Colonic mucosa (tissue), 4 donors: ENCODE data around the gene CXADR. TPM values are rescaled to one million over a fixed set of nuclear protein-coding genes. Genes with fewer than 3 reads are reported as not detected.

Experiments
- DNase-seq: peaks from one replicate; pipeline ENCODE4 v3.0.0-alpha.2; 2020
- H3K27ac ChIP-seq: fragments of 200-600 bp; one replicate; pipeline ENCODE4 v1.8.0; 2021
- H3K27me3 ChIP-seq: fragments of 200-600 bp; one replicate; pipeline ENCODE4 v1.8.0; 2021
- H3K36me3 ChIP-seq: fragments of 200-600 bp; one replicate; pipeline ENCODE4 v1.8.0; 2021
- H3K4me1 ChIP-seq: fragments of 200-600 bp; one replicate; pipeline ENCODE4 v1.8.0; 2021; ENCODE audit warnings: mild to moderate bottlenecking
- H3K4me3 ChIP-seq: fragments of 200-600 bp; one replicate; pipeline ENCODE4 v1.8.0; 2021
- H3K9ac ChIP-seq, 2 donors: one replicate each; pipeline ENCODE4 v1.7.0; 2013; ENCODE audit warnings: control low read depth in 2 of 2, low read depth in 2 of 2, low read length in 2 of 2
- H3K9me3 ChIP-seq: fragments of 200-600 bp; one replicate; pipeline ENCODE4 v1.8.0; 2021
- intact Hi-C: fragments of 100-400 bp; cut with DNase I; formaldehyde crosslinking; loops from one replicate; pipeline ENCODE4 v1.14.1; 2022
- total RNA-seq, 2 donors: library from RNA; stranded (reverse); fragmentation: NEBNext Ultra II Directional in 1 of 2; extraction: Animal tissue kit (Norgen Biotek cat#: 25700) in 1 of 2; gene quantifications; one replicate each; pipeline ENCODE4 v1.2.1, GENCODE V29; 2021
- TF ChIP-seq, protein P1 (sequence below): fragments of 200-600 bp; IDR thresholded peaks from one replicate; pipeline ENCODE4 v1.8.0; 2022; ENCODE audit warnings: antibody characterized with exemption, mild to moderate bottlenecking
- donor health status: healthy.
- donor health status: DM: no; HTN: no; CAD: no.
- donor health status: DM: no; HTN: no; CAD: no.

Gene CXADR
- total RNA-seq, 2 donors from 2014 or later, result 41.4 to 93.9 TPM

DNA sequence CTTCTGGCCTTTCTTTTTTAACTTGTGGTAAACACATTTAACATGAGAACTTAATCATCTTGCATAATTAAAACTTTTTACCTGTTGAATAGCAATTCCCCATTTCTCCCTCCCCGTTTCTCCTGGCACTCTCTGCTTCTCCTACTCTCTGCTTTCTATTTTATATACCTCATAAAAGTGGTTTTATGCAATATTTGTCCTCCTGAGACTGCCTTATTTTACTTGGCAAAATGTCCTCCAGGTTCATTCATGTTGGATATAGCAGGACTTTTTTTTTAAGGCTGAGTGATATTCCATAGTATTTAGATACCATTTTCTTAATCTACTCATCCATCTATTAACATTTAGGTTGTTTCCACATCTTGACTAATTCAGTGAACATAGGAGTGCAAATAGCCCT is 64.9 kb downstream of the CXADR start:
- intact Hi-C loops, result no loop called here
- Histone ChIP-seq H3K9me3 (no peaks in the 10 kb centered on the region), H3K27ac (no peak overlapping the region), H3K9ac (no peak overlapping the region), H3K36me3 (no peaks in the 10 kb centered on the region), H3K4me1 (no peaks in the 10 kb centered on the region), H3K4me3 (no peak overlapping the region), H3K27me3 (no peaks in the 10 kb centered on the region)
- DNase-seq, result no peak
- TF ChIP-seq, protein P1, sequence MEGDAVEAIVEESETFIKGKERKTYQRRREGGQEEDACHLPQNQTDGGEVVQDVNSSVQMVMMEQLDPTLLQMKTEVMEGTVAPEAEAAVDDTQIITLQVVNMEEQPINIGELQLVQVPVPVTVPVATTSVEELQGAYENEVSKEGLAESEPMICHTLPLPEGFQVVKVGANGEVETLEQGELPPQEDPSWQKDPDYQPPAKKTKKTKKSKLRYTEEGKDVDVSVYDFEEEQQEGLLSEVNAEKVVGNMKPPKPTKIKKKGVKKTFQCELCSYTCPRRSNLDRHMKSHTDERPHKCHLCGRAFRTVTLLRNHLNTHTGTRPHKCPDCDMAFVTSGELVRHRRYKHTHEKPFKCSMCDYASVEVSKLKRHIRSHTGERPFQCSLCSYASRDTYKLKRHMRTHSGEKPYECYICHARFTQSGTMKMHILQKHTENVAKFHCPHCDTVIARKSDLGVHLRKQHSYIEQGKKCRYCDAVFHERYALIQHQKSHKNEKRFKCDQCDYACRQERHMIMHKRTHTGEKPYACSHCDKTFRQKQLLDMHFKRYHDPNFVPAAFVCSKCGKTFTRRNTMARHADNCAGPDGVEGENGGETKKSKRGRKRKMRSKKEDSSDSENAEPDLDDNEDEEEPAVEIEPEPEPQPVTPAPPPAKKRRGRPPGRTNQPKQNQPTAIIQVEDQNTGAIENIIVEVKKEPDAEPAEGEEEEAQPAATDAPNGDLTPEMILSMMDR, result no peak

DNA sequence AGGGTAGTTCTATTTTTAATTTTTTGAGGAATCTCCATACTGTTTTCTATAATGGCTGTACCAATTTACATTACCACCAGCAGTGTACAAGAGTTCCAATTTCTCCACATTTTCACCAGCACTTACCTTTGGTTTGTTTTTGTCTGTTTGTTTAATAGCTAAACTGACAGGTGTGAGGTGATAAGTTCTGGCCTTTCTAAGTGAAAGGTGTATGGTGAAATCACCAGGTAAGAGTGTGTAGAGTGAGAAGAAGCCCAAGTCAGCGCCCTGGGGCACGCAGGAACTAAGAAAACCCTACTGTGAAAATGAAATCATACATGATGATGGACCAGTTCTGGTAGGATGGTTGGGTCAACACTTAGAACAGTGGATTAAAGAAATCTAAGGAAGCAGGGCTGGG is 65.3 kb downstream of the CXADR start:
- Histone ChIP-seq H3K27ac (no peak overlapping the region), H3K4me3 (no peak overlapping the region), H3K9ac (no peak overlapping the region), H3K9me3 (no peaks in the 10 kb centered on the region), H3K4me1 (no peaks in the 10 kb centered on the region), H3K36me3 (no peaks in the 10 kb centered on the region), H3K27me3 (no peaks in the 10 kb centered on the region)
- no peak for DNase-seq
- intact Hi-C loops, result no loop called here
- TF ChIP-seq, protein P1, result no peak

DNA sequence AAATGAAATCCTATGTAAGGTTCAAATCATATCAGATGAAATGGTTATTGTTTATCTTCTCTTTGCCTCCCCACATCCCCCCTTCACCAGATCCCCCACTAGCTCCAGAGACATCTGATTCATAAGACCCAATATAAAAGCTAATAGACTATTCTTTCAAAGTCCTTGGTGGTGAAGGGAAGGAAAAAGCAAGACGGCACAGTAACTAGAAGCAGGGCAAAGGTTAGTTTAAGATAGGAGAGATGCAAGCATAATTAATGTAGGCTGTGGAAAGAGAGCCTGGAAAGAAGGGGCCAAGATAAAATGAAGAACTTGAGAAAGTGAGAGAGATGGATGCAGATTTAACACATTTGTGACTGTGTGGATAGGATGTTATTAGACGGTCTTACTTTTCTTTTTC is 66.0 kb downstream of the CXADR start:
- Histone ChIP-seq H3K9ac (no peak overlapping the region), H3K9me3 (no peaks in the 10 kb centered on the region), H3K27me3 (no peaks in the 10 kb centered on the region), H3K4me1 (no peaks in the 10 kb centered on the region), H3K36me3 (no peaks in the 10 kb centered on the region), H3K27ac (no peak overlapping the region), H3K4me3 (no peak overlapping the region)
- TF ChIP-seq, protein P1, result no peak
- DNase-seq, result no peak
- intact Hi-C loops, result no loop called here

DNA sequence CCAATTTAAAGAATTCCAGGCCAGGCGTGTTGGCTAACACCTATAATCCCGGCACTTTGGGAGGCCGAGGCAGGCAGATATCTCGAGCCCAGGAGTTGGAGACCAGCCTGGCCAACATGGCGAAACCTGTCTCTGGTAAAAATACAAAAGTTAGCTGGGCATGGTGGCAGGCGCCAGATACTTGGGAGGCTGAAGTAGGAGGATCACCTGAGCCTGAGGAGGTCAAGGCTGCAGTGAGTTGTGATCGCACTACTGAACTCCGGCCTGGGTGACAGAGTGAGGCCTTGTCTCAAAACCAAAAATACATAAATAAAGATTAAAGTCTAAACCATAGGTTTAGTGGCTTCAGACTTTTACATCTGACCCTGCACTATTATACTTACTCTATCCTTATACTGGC is 67.5 kb downstream of the CXADR start:
- no peaks in the 10 kb centered on the region for H3K36me3 ChIP-seq

DNA sequence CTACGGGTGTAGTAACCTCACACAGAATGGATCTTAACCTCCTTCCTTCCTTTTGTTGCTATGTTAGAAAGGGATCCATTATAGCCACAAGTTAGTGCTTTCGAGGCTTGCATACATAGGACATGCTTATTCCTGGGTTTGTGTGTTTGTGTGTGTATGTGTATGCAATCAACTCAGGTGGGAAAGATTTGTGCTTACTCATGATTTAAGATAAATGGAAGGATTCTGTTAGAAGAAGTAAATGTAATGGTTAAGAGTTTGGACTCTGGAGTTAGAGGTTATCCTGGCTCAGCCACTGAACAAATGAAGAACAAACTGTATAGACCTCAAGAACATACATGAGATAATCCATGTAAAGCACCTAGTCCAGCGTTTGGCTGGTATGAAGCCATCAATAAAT is 71.1 kb downstream of the CXADR start:
- DNase-seq, result no peak
- intact Hi-C loops, result loop anchor here (5.0 kb wide), 1 partner anchor 197 kb away; no protein-coding TSS in a partner anchor
- TF ChIP-seq, protein P1, result no peak
- Histone ChIP-seq H3K36me3 (no peaks in the 10 kb centered on the region), H3K27ac (no peak overlapping the region), H3K9ac (no peak overlapping the region), H3K9me3 (no peaks in the 10 kb centered on the region), H3K4me1 (no peaks in the 10 kb centered on the region), H3K27me3 (no peaks in the 10 kb centered on the region), H3K4me3 (no peak overlapping the region)

More for the DNA sequence above, 67.5 kb downstream of the CXADR start:
- H3K9me3 ChIP-seq, result no peaks in the 10 kb centered on the region
- H3K9ac ChIP-seq, result no peak overlapping the region
- no peak overlapping the region for H3K27ac ChIP-seq
- H3K4me3 ChIP-seq, result no peak overlapping the region
- H3K27me3 ChIP-seq, result no peaks in the 10 kb centered on the region
- intact Hi-C loops, result loop anchor here (5.0 kb wide), 1 partner anchor 193 kb away; no protein-coding TSS in a partner anchor
- TF ChIP-seq, protein P1, result no peak
- no peaks in the 10 kb centered on the region for H3K4me1 ChIP-seq
- DNase-seq, result no peak
